ENCODE data around the gene KRT72.

GRCh38 chr12:52606096-52606495, 4.8 kb upstream of the KRT72 start:
- TF ChIP-seq POLR2A (IDR thresholded peaks at IDR 0.05) (no peak), CTCF (IDR thresholded peaks at IDR 0.05) (no peak)
